Stomach (tissue), 9 donors: ENCODE measurements around the gene LIN7A. TPM values are rescaled to one million over a fixed set of nuclear protein-coding genes. Genes with fewer than 3 reads are reported as not detected.

Experiments
- DNase-seq, 2 donors: peaks; one replicate each; pipeline versions ENCODE4 v3.0.0 to v3.0.0-alpha.2; 2013 to 2019
- H3K27ac ChIP-seq, 5 donors: fragments of 200-600 bp in 4 of 5; sonication (generic) in 4 of 5; one replicate each; pipeline ENCODE4 v1.5.1; 2013 to 2019; ENCODE audit warnings: mild to moderate bottlenecking in 1 of 5, moderate library complexity in 1 of 5
- H3K27me3 ChIP-seq, 3 donors: fragments of 200-600 bp; sonication (generic); one replicate each; pipeline ENCODE4 v1.5.1; 2017 to 2019; ENCODE audit warnings: mixed run types in 1 of 3
- H3K36me3 ChIP-seq, 4 donors: fragments of 200-600 bp; sonication (generic); 1 replicate in 3 of 4; 2 replicates in 1 of 4; pipeline ENCODE4 v1.5.1; 2016 to 2019
- H3K4me1 ChIP-seq, 4 donors: fragments of 200-600 bp; sonication (generic); one replicate each; pipeline ENCODE4 v1.5.1; 2016 to 2019
- H3K4me3 ChIP-seq, 4 donors: fragments of 200-600 bp; sonication (generic) in 3 of 4; one replicate each; pipeline ENCODE4 v1.5.1; 2016 to 2019; ENCODE audit warnings: mild to moderate bottlenecking in 1 of 4
- H3K9me3 ChIP-seq, 4 donors: fragments of 200-600 bp; sonication (generic); one replicate each; pipeline ENCODE4 v1.5.1; 2016 to 2019
- EP300 ChIP-seq: sonication (generic); formaldehyde crosslinking; IDR thresholded peaks from one replicate; pipeline ENCODE4 v1.6.1; 2017; ENCODE audit warnings: antibody characterized with exemption
- POLR2A ChIP-seq, 4 donors: fragments of 450-650 bp; IDR thresholded peaks; one replicate each; pipeline ENCODE4 v1.6.1; 2016; ENCODE audit warnings: antibody characterized with exemption in 4 of 4, control low read depth in 2 of 4, mild to moderate bottlenecking in 1 of 4, moderate library complexity in 1 of 4
- POLR2AphosphoS5 ChIP-seq, 3 donors: sonication (generic); formaldehyde crosslinking; IDR thresholded peaks; one replicate each; pipeline ENCODE4 v1.6.1; 2016; ENCODE audit warnings: antibody characterized with exemption in 3 of 3
- whole genome bisulfite sequencing, 5 donors: extraction: QIAGEN DNeasy Blood & Tissue Kit in 3 of 5; methylation state at CpG; one replicate each; pipeline versions ENCODE4 v1.1.5 to v1.1.7; 2013 to 2018; 5-methylcytosine and 5-hydroxymethylcytosine counted together
- intact Hi-C: fragments of 100-400 bp; cut with DNase I; formaldehyde crosslinking; loops from one replicate; pipeline ENCODE4 v1.15.1; 2023; ENCODE audit warnings: low total_unique reads
- polyA plus RNA-seq, 3 donors: library from polyadenylated mRNA; stranded (reverse); fragments of 200-250 nt; gene quantifications; one replicate each; pipeline ENCODE4 v1.2.3, GENCODE V29; 2013
- total RNA-seq, 5 donors: library from RNA; depleted of rRNA; stranded (reverse); fragments of >200 nt; gene quantifications; one replicate each; pipeline versions ENCODE4 v1.1.0 to v1.2.3, GENCODE V29; 2014 to 2016
- TF ChIP-seq, protein P1 (sequence below), 7 experiments: fragments of 450-650 bp in 4 of 7; fragments of 200-600 bp in 3 of 7; sonication (generic) in 3 of 7; IDR thresholded peaks; one replicate each; pipeline ENCODE4 v1.5.1; 2016 to 2019; ENCODE audit warnings: antibody characterized with exemption in 7 of 7, control low read depth in 2 of 7, mild to moderate bottlenecking in 1 of 7
- donor health status: healthy with polysubstance abuse.
- donor health status: Bipolar disorder and iron deficiency.
- donor health status: healthy.

LIN7A gene
- total and polyA plus RNA-seq, 8 donors = 0.45 to 163 (median 2.7) TPM

DNA sequence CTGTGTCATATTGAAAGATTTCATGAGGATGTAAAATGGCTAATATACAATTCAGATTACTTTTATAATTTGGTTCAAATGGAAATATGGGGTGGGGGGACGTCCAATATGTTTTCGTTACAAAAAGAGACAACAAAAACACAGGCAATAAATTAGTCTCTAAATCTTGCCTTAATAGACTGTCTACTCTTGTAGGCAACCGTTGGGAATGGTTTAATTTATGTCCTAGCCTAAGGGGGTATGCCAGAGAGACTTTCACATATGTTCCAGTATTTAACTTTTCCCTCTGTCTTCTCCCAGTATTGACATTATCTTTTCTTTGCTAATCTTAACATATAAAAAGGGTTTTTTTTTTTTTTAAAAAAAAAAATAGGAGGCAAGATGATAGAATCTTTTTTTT, 41.5 kb upstream of the LIN7A start:
- H3K27ac ChIP-seq = no peak overlapping the region
- DNase-seq = no peak
- H3K4me1 ChIP-seq = peaks cover 0 to 6% (median 2%) of the 10 kb centered on the region in 4 donors
- 64 to 73% (median 66%) methylated on average over 3 of the region's 3 CpGs for WGBS, 5 donors
- H3K36me3 ChIP-seq = no peaks in the 10 kb centered on the region
- no peak overlapping the region for H3K4me3 ChIP-seq
- intact Hi-C loops = no loop called here
- TF ChIP-seq POLR2A (IDR thresholded peaks at IDR 0.05) (no peak), EP300 (no peak), POLR2AphosphoS5 (IDR thresholded peaks at IDR 0.05) (no peak)
- TF ChIP-seq, protein P1, sequence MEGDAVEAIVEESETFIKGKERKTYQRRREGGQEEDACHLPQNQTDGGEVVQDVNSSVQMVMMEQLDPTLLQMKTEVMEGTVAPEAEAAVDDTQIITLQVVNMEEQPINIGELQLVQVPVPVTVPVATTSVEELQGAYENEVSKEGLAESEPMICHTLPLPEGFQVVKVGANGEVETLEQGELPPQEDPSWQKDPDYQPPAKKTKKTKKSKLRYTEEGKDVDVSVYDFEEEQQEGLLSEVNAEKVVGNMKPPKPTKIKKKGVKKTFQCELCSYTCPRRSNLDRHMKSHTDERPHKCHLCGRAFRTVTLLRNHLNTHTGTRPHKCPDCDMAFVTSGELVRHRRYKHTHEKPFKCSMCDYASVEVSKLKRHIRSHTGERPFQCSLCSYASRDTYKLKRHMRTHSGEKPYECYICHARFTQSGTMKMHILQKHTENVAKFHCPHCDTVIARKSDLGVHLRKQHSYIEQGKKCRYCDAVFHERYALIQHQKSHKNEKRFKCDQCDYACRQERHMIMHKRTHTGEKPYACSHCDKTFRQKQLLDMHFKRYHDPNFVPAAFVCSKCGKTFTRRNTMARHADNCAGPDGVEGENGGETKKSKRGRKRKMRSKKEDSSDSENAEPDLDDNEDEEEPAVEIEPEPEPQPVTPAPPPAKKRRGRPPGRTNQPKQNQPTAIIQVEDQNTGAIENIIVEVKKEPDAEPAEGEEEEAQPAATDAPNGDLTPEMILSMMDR (IDR thresholded peaks at IDR 0.05) = no peak
- no peaks in the 10 kb centered on the region for H3K27me3 ChIP-seq
- H3K9me3 ChIP-seq = no peaks in the 10 kb centered on the region

DNA sequence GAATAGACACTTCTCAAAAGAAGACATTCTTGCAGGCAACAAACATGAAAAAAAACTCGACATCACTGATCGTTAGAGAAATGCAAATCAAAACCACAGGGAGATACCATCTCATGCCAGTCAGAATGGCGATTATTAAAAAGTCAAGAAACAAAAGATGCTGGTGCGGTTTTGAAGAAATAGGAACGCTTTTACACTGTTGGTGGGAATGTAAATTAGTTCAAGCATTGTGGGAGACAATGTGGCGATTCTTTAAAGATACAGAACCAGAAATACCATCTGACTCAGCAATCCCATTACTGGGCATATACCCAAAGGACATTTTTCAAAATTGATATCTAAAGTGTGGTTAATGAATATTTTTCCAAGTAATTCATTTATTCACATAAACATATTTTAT, 39.6 kb upstream of the LIN7A start:
- no peaks in the 10 kb centered on the region for H3K27me3 ChIP-seq
- DNase-seq = no peak
- no peaks in the 10 kb centered on the region for H3K36me3 ChIP-seq
- WGBS, 5 donors = 64 to 82% (median 68%) methylated on average over 6 of the region's 6 CpGs
- intact Hi-C loops = no loop called here
- TF ChIP-seq POLR2A (IDR thresholded peaks at IDR 0.05) = no peak
- TF ChIP-seq, protein P1 (IDR thresholded peaks at IDR 0.05) = no peak
- no peaks in the 10 kb centered on the region for H3K9me3 ChIP-seq
- H3K4me3 ChIP-seq = no peak overlapping the region
- peaks cover 0 to 6% (median 2%) of the 10 kb centered on the region in 4 donors for H3K4me1 ChIP-seq
- no peak overlapping the region for H3K27ac ChIP-seq

GRCh38 chr12:80968326-80968725, 30.6 kb upstream of the LIN7A start:
- TF ChIP-seq POLR2AphosphoS5 (IDR thresholded peaks at IDR 0.05) (no peak), EP300 (no peak), POLR2A (IDR thresholded peaks at IDR 0.05) (no peak)
- TF ChIP-seq, protein P1 (IDR thresholded peaks at IDR 0.05) = no peak
- no peaks in the 10 kb centered on the region for H3K9me3 ChIP-seq
- H3K4me1 ChIP-seq = no peaks in the 10 kb centered on the region
- no peak overlapping the region for H3K27ac ChIP-seq
- H3K4me3 ChIP-seq = no peak overlapping the region
- no peak for DNase-seq
- intact Hi-C loops = no loop called here
- H3K27me3 ChIP-seq = no peaks in the 10 kb centered on the region
- no peaks in the 10 kb centered on the region for H3K36me3 ChIP-seq

- H3K9me3 ChIP-seq = no peaks in the 10 kb centered on the region
- WGBS, 5 donors = 55 to 66% (median 61%) methylated on average over 3 of the region's 3 CpGs
- intact Hi-C loops = no loop called here
- no peak for DNase-seq
- no peaks in the 10 kb centered on the region for H3K36me3 ChIP-seq
- TF ChIP-seq POLR2A (IDR thresholded peaks at IDR 0.05) = no peak
- TF ChIP-seq EP300 = no peak
- TF ChIP-seq POLR2AphosphoS5 (IDR thresholded peaks at IDR 0.05) = no peak
- TF ChIP-seq, protein P1 (IDR thresholded peaks at IDR 0.05) = no peak
- H3K27me3 ChIP-seq = no peaks in the 10 kb centered on the region
- no peak overlapping the region for H3K4me3 ChIP-seq
- no peak overlapping the region for H3K27ac ChIP-seq
- no peaks in the 10 kb centered on the region for H3K4me1 ChIP-seq
Observed at GRCh38 chr12:80967565-80967964, 29.8 kb upstream of the LIN7A start.
